Measurements from ENCODE around the gene MED27.
"Not testable (repeated sequence)": the region's sequence is repeated elsewhere in the genome, so short reads cannot be mapped to it uniquely, and the experiment has no call there.

The MED27 gene

GRCh38 chr9:131921635-131922034, 158.0 kb downstream of the MED27 start:
- not testable (repeated sequence) for DNase-seq (ENCODE audit: low spot score)

DNA sequence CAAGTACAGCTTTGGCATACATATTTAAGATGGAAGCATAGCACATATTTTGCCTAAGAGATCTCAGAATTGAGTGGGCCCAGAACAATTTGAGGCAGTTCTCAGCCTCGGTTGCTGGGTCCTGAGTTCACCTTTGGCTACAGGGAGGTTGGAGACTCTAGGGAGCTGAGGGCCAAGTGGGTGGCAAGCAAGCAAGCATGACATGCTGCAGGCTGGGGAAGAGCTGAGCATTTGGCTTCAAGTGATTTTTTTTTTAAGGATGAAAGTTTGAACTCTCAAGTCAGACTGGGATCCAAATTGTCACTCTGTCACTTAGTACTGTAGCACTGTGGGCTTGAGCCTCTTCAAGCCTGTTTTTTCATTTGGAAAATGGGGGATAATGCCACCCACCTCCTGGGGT, 160.5 kb downstream of the MED27 start:
- DNase-seq (ENCODE audit: low spot score): no peak

DNA sequence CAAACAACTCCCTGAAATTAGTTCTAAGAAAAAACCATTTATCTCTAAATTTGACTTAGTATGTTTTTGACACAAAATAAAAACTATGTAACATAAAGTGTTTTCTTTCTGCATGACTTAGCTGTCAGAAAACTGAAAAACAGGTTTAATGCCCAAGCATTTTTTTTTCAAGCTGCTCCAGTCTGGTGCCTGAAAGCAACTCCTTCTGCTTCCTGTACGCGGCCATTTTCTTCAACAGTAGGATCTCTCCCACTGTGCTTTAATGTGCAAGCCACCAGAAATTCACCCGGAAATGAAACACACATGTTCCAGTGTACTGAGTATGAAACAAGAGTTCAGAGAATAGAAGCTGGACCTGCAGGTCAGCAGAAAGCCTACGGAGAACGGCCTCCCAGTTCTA, 161.2 kb downstream of the MED27 start:
- DNase-seq (ENCODE audit: low spot score): no peak

DNA sequence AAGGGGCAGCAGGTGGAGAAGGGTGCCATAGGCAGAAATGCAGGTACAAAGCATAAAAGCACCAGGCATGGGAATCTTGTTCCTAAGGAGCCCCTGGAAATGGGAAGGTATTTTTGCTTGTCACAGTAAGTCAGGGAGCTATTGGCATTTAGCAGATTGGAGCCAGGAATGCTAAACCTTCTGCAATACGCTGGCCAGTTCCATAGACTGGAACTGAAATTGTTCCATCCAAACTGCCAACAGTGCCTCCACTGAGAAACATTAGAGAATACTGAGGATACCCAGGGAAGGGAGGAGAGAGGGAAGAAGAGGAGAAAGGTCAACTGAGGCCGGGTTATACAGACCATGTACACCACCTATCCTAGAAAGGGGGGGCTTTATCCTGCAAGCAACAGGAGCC, 162.7 kb downstream of the MED27 start:
- no peak for DNase-seq (ENCODE audit: low spot score)

- peak; percentile 41 for DNase-seq (ENCODE audit: low spot score)
These were observed 164.5 kb downstream of the MED27 start for GRCh38 chr9:131915181-131915580.

- DNase-seq (ENCODE audit: low spot score): no peak
These were observed 167.0 kb downstream of the MED27 start for GRCh38 chr9:131912671-131913070.

- DNase-seq (ENCODE audit: low spot score): no peak
These were observed 167.6 kb downstream of the MED27 start for GRCh38 chr9:131912069-131912468.

DNA sequence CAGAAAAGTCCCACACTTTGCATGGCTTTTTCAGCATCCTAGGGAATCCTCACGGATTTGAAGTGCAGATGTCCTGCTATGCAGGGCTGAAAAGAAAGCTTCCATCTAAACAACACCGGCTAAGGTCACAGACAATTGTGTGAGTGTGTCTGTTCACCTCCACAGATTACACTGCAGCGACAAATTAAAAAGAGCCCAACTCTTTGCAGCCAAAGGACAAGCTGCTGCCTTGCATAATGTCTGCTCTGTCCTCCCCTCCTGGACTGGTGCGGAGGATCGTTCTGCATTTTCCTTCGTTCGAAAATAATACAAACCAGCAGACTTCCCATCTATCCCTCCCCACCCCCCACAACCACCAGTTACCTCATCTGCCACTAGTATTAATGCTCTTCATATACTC, 169.1 kb downstream of the MED27 start:
- no peak for DNase-seq (ENCODE audit: low spot score)

DNA sequence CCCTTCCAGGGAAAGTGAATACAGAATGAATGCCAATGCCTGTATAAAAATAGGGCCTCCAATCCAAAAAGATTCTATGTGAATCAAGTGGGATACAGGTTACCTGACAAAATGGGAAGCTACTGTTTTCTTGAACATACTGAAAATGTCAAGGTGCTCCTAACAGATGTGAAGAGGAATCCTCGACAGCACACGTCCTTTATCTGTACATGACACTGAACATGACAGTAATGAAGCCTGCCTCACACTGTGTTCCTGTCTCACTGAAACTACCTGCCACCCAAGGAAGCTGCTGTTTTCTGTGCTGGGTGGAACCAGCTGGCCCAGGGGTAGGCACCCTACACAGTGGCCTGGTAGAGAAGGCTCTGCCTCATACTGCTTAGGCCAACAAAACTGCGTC, 174.5 kb downstream of the MED27 start:
- no peak for DNase-seq (ENCODE audit: low spot score)

- no peak for DNase-seq (ENCODE audit: low spot score)
These were observed 180.1 kb downstream of the MED27 start for GRCh38 chr9:131899296-131900228.

GRCh38 chr9:131892902-131893500, 186.7 kb downstream of the MED27 start:
- DNase-seq (ENCODE audit: low spot score): no peak

- DNase-seq (ENCODE audit: low spot score): no peak
These were observed 187.4 kb downstream of the MED27 start for GRCh38 chr9:131892162-131892707.

DNA sequence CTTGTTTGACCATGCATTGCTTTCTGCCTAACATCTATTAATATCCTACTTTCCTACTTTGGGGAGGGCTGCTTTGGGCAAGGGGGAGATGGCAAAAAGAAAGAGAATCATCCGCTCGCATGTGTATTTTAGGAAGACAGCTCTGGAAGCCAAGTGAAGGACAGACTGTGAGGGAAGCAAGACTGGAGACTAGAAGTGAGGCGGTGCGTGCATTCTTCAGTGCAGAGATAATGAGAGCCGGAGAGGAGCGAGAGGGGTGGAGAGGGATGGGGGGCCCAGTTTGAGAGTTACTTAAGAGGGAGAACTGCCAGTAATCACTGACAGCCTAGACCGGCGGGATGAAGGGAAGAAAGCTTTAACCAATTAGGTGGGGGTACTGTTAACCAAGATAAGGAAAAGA, 188.1 kb downstream of the MED27 start:
- DNase-seq (ENCODE audit: low spot score): no peak

GRCh38 chr9:131889437-131890251, 190.0 kb downstream of the MED27 start:
- no peak for DNase-seq (ENCODE audit: low spot score)

DNA sequence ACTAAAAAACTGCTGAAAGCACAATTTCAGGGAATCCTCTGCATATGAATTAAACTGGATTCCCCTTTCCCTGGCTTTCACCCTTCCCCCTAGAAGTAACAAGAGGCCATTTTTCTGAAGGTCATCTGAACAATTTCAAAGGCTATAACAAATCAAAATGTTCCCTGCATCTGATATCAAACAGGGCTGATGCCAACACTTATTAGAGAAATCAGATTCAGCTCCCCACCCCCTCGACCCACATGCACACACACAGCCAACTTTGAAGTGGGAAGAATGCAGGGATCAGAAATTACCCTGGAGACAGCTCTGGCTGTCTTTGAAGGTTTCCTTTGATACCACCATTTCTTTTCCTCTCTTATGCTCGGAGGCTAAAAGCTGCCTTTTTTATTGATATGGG, 190.7 kb downstream of the MED27 start:
- no peak for DNase-seq (ENCODE audit: low spot score)

DNA sequence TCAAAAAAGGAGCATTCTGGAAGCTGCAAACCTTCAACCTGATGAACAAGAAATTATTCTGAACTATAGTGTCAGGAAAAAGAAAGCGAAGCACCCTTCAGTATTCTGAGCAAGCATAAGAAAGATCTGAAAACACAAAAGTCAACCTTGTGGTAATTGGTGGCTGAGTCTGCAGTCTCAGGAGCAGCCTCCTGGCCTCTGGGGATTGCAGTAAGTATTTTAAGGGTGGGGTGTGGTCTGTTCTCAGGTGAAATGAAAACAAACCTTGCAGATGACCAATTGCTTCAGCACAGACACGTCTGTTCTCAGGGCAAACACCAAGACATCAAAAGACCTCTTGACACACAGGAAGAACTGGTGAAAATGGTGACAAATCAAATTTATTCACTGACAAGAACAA, 192.0 kb downstream of the MED27 start:
- DNase-seq (ENCODE audit: low spot score): no peak

GRCh38 chr9:131886826-131887225, 192.8 kb downstream of the MED27 start:
- DNase-seq (ENCODE audit: low spot score): no peak

GRCh38 chr9:131885144-131885609, 194.5 kb downstream of the MED27 start:
- DNase-seq (ENCODE audit: low spot score): no peak

GRCh38 chr9:131884222-131884621, 195.4 kb downstream of the MED27 start:
- no peak for DNase-seq (ENCODE audit: low spot score)

GRCh38 chr9:131880833-131881583, 198.7 kb downstream of the MED27 start:
- no peak for DNase-seq (ENCODE audit: low spot score)

DNA sequence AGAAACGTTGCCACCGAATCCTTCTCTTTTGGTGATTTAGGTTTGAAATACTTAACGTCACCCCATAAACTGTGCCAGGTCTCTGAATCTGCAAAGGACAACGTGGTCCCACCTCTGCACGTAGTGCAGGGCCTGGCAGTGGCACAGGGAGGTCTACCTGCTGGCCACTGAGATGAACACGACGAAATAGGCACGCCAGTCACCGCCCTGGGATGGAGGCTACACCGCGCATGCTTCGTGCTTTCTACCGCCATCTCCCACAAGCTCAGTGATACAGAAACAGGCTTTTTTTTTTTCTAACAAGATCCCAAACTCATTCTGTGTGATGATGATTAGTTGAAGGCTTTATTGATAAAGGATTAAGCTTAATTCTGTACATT, 199.8 kb downstream of the MED27 start:
- no peak for DNase-seq (ENCODE audit: low spot score)

All from RKO (cell line).